D721Med (cell line): Measurements from ENCODE around the gene ARMC2.

Experiments
- DNase-seq: peaks from one replicate; pipeline ENCODE4 v3.0.0; 2011; ENCODE audit warnings: low spot score; ENCODE audit not compliant: insufficient read length
- FAIRE-seq: peaks from 2 replicates; lab custom pipeline; 2011; peaks lifted over from hg19 to GRCh38; lab: Jason Lieb, UNC
- CTCF ChIP-seq: IDR thresholded peaks from 2 replicates; pipeline ENCODE4 v1.5.1; 2012; ENCODE audit warnings: mild to moderate bottlenecking, control low read depth; ENCODE audit not compliant: insufficient read depth; ENCODE audit errors: missing control alignments

ARMC2 gene

GRCh38 chr6:108803982-108804490 is 44.2 kb upstream of the ARMC2 start:
- FAIRE-seq, result no peak
- DNase-seq, result no peak
- no peak for TF ChIP-seq CTCF

- no peak for FAIRE-seq
- DNase-seq, result no peak
- TF ChIP-seq CTCF, result no peak
Measured at GRCh38 chr6:108804956-108805355, 43.3 kb upstream of the ARMC2 start.

GRCh38 chr6:108805611-108806167 is 42.5 kb upstream of the ARMC2 start:
- no peak for TF ChIP-seq CTCF
- DNase-seq, result no peak
- no peak for FAIRE-seq

- no peak for TF ChIP-seq CTCF
- DNase-seq (no peak), FAIRE-seq (no peak)
Measured at GRCh38 chr6:108806171-108806570, 42.1 kb upstream of the ARMC2 start.

- DNase-seq (no peak), FAIRE-seq (no peak)
- TF ChIP-seq CTCF, result no peak
Measured at GRCh38 chr6:108806665-108807064, 41.6 kb upstream of the ARMC2 start.

GRCh38 chr6:108807928-108808327 is 40.3 kb upstream of the ARMC2 start:
- FAIRE-seq, result no peak
- TF ChIP-seq CTCF, result no peak
- no peak for DNase-seq

- no peak for TF ChIP-seq CTCF
- FAIRE-seq (no peak), DNase-seq (no peak)
Measured at GRCh38 chr6:108809211-108809610, 39.0 kb upstream of the ARMC2 start.
